Skeletal muscle cell (primary cell): ENCODE results near the gene HLA-F.
A peak's percentile ranks its signal among the peaks of the same experiment; 100 is the strongest.

Source experiments
- DNase-seq: peaks from one replicate; pipeline ENCODE4 v3.0.0-alpha.2; 2010; ENCODE audit warnings: low read depth
- H3K4me3 ChIP-seq: 2 replicates; pipeline ENCODE4 v1.5.1; 2011; ENCODE audit warnings: low read depth, mild to moderate bottlenecking, control low read depth, low read length, moderate library complexity

Gene HLA-F

DNA sequence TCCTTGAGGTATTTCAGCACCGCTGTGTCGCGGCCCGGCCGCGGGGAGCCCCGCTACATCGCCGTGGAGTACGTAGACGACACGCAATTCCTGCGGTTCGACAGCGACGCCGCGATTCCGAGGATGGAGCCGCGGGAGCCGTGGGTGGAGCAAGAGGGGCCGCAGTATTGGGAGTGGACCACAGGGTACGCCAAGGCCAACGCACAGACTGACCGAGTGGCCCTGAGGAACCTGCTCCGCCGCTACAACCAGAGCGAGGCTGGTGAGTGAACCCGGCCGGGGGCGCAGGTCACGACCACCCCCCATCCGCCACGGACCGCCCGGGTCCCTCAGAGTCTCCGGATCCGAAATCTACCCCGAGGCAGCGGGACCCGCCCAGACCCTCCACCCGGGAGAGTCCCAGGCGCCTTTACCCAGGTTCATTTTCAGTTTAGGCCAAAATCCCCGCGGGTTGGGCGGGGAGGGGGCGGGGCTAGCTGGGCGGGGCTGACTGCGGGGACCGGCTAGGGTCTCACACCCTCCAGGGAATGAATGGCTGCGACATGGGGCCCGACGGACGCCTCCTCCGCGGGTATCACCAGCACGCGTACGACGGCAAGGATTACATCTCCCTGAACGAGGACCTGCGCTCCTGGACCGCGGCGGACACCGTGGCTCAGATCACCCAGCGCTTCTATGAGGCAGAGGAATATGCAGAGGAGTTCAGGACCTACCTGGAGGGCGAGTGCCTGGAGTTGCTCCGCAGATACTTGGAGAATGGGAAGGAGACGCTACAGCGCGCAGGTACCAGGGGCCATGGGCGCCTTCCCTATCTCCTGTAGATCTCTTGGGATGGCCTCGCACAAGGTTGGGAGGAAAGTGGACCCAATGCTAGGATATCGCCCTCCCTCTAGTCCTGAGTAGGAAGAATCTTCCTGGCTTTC lies 693 bp downstream of the HLA-F start:
- DNase-seq, result no peak
- H3K4me3 ChIP-seq, result peak overlapping the region; percentile 36

DNA sequence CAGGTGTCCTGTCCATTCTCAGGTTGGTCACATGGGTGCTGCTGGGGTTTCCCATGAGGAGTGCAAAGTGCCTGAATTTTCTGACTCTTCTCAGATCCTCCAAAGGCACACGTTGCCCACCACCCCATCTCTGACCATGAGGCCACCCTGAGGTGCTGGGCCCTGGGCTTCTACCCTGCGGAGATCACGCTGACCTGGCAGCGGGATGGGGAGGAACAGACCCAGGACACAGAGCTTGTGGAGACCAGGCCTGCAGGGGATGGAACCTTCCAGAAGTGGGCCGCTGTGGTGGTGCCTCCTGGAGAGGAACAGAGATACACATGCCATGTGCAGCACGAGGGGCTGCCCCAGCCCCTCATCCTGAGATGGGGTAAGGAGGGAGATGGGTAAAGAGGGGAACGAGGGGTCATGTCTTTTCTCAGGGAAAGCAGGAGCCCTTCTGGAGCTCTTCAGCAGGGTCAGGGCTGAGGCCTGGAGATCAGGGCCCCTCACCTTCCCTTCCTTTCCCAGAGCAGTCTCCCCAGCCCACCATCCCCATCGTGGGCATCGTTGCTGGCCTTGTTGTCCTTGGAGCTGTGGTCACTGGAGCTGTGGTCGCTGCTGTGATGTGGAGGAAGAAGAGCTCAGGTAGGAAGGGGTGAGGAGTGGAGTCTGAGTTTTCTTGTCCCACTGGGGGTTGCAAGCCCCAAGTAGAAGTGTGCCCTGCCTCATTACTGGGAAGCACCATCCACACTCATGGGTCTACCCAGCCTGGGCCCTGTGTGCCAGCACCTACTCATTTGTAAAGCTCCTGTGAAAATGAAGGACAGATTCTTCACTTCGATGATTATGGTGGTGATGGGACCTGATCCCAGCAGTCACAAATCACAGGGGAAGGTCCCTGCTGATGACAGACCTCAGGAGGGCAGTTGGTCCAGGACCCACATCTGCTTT lies 2.0 kb downstream of the HLA-F start:
- no peak overlapping the region for H3K4me3 ChIP-seq

DNA sequence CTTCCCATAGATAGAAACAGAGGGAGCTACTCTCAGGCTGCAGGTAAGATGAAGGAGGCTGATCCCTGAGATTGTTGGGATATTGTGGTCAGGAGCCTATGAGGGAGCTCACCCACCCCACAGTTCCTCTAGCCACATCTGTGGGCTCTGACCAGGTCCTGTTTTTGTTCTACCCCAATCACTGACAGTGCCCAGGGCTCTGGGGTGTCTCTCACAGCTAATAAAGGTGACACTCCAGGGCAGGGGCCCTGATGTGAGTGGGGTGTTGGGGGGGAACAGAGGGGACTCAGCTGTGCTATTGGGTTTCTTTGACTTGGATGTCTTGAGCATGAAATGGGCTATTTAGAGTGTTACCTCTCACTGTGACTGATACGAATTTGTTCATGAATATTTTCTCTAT lies 2.8 kb downstream of the HLA-F start:
- H3K4me3 ChIP-seq, result no peak overlapping the region

More for the DNA sequence above, 2.0 kb downstream of the HLA-F start:
- no peak for DNase-seq

DNA sequence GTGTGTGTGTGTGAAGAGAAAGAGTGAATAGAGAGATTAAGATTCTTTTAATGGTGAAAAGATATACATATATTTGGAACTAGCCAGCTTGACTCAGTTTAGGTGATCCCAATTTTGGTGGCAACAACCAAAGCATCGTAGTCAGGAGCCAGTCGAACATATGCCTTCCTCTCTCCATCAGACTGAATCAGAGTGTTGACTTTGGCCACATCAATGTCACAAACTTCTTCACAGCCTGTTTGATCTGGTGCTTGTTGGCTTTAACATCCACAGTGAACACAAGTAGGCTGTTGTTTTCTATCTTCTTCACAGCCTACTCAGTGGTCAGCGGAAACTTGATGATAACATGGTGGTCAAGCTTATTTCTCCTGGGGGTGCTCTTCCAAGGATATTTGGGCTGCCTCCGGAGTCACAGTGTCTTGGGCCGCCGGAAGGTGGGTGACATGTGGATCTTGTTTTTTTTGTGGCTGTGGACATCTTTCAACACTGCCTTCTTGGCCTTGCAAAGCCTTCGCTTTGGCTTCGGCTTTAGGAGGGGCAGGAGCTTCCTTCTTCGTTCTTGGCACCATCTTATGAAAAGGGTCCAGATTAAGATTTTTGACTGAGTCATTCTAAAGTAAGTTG lies 3.4 kb downstream of the HLA-F start:
- no peak for DNase-seq

More for the DNA sequence above, 2.8 kb downstream of the HLA-F start:
- DNase-seq, result no peak

DNA sequence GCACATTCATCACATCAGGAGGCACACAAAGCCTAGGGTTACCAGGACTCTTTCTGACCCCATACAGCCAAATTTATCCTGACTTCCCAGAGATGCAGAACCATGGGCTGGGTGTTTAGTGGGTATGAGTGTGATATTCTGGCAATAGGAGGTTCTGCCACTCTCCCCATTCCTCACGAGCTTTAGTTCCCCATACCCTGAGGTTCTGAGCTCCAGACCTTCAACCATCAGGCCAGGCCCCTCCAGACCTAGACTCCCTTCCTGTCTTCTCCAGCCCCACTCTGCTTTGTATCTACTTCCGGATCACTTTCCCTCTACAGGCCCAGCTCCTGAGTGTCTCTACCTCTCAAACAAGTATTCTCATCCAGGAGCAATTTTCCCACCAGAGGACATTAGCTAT lies 4.4 kb downstream of the HLA-F start:
- H3K4me3 ChIP-seq, result no peak overlapping the region
- no peak for DNase-seq

More for the DNA sequence above, 3.4 kb downstream of the HLA-F start:
- H3K4me3 ChIP-seq, result no peak overlapping the region

DNA sequence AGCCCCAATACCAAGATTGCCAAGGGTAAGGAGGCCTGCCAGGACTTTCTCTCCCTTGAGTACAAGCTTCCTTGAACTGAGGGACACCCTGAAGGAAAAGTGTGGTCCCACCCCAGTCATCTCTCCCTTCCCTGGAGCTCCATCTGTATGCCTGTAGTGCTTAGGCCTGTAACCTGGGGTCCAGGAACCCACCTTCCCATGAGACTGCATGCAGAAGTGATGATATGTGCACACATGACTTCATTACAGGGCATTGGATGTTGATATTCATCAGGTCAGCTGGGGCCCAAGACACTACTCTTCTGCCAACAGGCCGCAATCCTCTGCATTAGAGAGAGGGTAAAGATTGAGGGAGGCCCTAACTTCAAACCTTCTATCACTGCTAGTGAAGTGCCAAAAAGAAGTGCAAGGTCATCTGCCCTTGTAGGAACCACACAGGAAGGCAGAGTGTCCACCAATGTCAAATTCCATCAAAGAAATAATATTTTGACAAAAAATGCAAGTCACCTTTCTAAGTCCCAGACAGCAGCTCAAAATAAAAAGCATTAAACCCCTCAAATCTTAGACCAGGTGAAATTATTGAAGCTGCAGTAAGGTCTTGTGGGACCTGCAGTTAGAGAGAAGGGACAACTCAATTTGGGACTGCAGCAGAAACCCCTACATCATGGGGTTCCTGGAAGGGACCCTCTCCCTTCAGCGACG lies 5.1 kb downstream of the HLA-F start:
- H3K4me3 ChIP-seq, result no peak overlapping the region
- no peak for DNase-seq

DNA sequence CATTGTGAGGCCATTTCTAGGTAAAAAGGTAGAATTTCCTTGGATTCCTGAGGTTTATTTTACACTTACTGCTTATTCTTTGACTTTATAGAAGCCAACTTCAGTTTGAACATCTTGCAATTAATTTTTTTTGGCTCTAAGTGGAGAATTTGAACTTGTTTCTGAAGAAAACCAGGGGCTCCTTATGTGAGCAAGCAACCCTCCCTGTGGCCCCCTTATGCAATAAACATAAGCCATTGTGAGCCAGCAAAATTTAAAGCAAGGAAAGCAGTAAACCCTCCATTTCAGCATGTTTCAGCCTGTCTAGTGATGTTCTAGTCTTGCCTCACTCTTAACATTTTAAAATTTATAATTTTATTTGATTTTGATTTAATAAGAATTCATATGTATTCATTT lies 5.6 kb downstream of the HLA-F start:
- no peak for DNase-seq
- H3K4me3 ChIP-seq, result no peak overlapping the region

DNA sequence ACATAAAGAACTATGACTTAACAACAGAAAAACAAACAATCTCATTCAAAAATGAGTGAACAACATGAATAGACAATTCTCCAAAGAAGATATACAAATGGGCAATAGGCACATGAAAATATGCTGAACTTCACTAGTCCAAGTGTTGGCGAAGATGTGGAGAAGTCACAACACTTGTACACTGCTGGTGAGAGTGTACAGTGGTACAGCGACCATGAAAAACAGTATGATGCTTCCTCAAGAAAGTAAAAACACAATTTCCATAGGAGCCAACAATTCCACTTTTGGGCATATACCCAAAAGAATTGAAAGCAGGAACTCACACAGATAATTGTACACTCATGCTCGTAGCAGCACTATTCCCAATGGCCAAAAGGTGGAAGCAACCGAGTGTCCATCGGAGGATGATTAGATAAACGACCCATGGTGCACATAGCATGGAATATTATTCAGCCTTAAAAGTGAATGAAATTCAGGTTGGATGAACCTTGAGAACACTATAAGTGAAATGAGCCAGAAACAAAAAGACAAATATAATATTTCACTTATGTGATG lies 6.6 kb downstream of the HLA-F start:
- no peak for DNase-seq
- H3K4me3 ChIP-seq, result no peak overlapping the region

DNA sequence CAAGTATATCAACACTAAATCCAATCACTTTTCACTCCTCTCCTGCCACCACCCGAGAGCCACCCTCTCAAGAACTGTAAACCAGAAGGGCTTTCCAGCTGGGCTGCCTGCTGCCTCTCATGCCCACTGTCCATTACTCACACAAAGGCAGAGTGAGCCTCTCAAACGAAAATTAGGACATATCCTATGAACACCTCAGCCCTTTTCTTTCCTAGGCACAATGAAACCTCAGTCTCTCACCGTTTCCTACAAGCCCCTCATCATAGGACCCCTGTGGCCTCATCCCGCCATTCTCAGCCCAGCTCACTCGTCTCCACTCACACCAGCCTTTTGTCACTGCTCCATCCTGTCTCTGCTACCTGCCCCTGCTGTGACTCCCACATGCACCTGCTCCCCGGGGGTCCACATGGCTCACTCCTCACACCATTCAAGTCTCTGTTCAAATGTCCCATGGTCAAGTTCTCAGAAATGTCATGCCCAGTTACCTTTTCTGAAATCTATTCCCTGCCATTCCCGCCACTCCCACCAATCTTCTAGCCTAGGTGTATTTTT lies 7.4 kb downstream of the HLA-F start:
- DNase-seq, result no peak
- H3K4me3 ChIP-seq, result no peak overlapping the region

DNA sequence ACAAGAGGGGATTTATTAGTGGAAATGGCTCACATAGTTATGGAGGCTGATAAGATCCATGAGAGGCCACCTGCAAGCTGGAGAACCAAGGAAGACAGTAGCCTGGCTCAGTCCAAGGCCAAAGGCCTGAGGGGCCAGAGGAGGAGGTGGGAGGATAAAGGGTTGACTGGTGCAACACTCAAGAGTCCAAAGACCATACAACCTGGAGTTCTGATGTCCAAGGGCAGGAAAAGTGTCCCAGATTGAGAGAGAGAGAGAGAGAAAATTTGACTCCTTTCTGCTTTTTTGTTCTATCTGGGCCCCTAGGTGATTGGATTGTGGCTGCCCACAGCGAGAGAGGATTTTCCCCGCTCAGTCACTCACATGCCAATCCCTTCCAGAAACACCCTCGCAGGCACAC lies 8.0 kb downstream of the HLA-F start:
- no peak for DNase-seq
- H3K4me3 ChIP-seq, result no peak overlapping the region

DNA sequence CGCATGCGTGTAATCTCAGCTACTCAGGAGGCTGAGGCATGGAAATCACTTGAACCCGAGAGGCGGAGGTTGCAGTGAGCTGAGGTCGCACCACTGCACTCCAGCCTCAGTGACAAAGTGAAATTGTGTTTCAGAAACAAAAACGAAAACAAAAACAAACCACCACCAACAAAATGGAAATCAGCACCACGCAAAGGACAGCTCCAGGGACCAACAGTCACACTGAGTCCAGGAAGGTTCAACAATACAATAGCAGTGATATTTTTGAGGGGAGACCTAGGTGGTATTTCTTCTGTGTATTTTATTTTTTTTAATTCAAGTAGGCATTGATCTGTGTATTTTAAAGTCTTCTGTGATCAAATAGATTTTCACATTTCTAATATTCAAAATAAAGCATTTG lies 9.8 kb downstream of the HLA-F start:
- H3K4me3 ChIP-seq, result no peak overlapping the region
- no peak for DNase-seq

DNA sequence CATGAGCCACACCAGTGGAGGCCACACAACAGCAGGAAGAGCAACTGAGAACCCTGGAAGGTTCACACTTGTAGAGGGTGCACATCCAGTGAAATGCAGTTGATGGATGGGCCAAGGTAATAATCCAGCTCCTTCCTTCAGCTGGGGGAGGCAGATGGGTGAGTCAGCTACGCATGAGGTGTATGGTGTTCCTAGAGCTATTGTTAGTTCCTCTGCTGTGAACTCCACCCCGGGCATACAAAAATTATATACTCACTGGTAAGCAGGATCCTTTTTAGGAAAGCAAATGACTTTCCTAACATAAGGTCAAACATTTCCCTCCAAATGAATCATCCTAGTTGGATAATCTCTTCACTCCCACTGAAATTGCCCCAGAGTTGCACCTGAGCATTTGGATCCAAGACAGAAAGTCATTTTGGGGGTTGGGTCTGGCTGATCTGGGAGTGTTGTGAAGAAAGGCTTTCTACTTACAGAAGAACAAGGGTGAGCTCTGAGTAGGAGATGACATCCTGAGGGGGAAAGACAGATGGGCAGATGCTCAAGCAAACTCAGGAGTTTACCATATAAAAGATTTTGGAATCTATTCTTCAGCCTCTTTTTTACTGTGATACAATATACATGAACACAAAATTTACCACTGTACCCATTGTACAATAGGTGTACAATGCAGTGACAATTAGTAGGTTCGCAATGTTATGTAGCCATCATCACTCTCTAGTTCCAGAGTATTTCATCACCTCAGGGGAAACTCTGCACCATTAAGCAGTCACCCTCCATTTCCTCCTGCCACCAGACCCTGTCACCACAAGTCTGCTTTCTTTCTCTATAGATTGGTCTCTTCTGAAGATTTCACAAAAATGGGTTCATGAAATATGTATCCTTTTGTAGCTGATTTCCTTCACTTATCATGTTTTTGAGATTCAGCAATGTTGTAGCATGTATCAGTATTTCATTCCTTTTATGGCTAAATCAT lies 11.1 kb downstream of the HLA-F start:
- DNase-seq, result no peak
- H3K4me3 ChIP-seq, result no peak overlapping the region

DNA sequence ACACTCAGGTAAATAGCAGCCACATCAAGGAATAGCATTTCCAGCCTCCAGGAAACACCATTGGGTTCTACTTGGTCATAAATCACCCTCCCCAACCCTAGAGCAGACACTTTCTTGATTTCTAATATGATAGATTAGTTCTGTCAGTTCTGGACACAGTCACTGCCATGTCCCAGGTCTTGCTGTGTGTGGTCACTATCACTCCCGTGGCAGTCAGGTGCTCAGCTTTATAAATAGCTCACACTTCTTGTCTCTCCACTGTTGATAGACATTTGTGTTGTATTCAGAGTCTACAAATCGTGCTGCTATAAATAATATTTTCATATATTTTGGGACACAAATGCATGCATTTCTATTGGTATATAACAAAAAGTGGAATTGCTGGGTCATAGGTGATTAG lies 13.3 kb downstream of the HLA-F start:
- DNase-seq, result no peak
- no peak overlapping the region for H3K4me3 ChIP-seq

DNA sequence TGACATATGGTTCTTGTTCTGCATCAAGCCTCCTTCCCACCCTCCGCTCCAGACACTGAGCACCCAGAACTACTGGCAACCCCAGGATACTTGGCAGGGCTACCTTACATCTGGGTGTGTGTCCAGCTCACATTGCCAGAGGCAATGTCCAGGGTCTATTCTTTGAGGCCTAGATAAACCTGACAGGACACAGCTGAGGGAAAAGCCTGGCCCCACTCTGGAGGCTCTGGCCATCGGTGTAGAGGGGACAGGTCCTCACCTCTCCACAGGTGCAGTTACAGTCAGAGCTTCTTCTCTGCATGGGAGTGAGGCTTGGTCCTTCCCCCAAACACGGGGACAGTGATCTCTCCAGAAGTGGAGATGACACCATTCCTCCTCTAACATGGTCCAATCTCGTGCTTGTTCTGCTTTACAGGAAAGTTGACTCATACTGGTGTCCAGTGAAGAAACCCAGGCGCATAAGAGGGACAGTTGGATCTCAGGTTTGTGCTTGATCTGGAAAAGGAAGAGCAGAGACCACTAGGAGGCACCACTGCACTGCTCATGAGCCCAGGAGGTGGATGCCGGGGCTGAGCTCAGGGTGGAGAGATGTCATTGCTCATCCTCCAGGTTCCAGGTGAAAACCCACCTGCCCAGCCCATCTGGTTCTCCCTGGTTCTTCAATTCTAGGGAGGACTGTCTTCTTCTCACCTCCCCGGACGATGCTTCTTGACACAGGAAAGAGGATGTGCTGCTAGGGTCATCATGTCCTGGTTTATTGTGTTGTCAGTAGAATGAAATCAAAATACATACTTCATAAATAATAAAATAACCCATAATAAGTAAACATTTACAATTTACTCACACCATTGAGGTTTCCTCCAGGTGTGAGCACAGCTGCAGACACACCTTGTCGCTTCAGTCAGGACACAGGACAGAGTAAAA lies 14.7 kb downstream of the HLA-F start:
- no peak for DNase-seq
- H3K4me3 ChIP-seq, result no peak overlapping the region

DNA sequence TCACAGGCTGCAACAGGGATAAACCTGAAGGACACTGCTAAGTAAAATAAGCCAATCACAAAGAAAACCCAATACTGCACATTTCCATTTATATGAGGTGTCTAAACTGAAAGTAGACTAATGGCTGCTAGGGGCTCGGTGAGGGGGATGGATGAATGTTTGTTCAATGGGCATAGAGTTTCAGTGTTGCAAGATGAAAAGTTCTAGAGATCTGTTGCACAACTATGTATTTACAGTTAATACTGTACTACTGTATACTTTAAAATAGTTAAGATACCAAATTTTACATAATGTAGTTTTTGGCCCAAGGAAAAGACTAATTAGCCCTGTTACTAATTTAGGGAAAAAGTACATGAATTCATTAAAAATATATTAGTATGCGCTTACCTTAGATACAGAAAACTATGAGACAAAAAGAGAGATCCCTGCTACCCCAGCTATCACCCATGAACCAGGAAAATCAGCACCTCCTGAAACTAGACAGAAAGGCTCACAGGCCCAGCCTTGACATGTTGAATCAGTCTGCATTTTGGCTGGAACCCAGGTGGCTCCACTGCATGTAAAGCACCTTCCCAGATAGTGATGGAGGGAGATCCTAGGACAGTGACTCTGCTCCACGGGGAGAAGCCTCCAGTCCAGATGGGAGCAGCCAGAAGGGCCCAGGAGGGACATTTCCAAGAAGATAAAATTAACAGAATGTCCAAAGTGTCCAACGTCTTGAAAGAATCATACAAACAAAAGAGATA lies 16.1 kb downstream of the HLA-F start:
- no peak for DNase-seq
- H3K4me3 ChIP-seq, result no peak overlapping the region

DNA sequence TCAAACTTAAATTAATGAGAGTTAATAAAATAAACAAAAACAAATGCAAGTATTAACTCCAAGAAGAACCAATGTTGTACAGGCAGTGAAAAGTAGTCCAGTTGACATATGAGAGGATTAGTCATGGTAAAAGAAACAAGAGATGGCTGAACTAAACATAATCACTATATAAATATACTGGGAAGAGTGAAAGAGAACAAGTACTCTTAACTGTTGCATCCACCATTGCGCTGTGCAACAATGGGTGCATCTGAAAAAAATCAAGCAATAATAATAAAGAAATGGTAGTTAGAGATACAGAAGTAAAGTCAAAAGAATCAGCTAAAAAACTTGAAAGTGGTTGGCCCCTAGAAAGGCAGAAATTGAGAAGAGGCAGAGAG lies 16.6 kb downstream of the HLA-F start:
- no peak for DNase-seq
- H3K4me3 ChIP-seq, result no peak overlapping the region
